OCI-LY1 (cell line): ENCODE data around the gene SOX2.
A peak's percentile ranks its signal among the peaks of the same experiment; 100 is the strongest.

Experiments
- H2AFZ ChIP-seq: fragments of 200-600 bp; sonication (generic), shearing (Covaris generic); 2 replicates; pipeline ENCODE4 v1.6.0; 2014; ENCODE audit warnings: antibody characterized with exemption, mild to moderate bottlenecking, low read length
- H3F3A ChIP-seq: fragments of 200-600 bp; sonication (generic), shearing (Covaris generic); 2 replicates; pipeline ENCODE4 v1.6.0; 2014; ENCODE audit warnings: mild to moderate bottlenecking, antibody characterized with exemption, low read length, moderate library complexity; ENCODE audit not compliant: insufficient read depth
- H3K27ac ChIP-seq: fragments of 200-600 bp; sonication (generic); 2 replicates; pipeline ENCODE4 v1.5.1; 2014; ENCODE audit warnings: low read length, mixed run types, mild to moderate bottlenecking, low read depth; ENCODE audit not compliant: poor library complexity, severe bottlenecking
- H3K27me3 ChIP-seq: fragments of 200-600 bp; sonication (generic); 2 replicates; pipeline ENCODE4 v1.6.0; 2014; ENCODE audit warnings: antibody characterized with exemption, mild to moderate bottlenecking, low read length, moderate library complexity; ENCODE audit not compliant: insufficient read depth
- H3K36me3 ChIP-seq: fragments of 200-600 bp; sonication (generic); 2 replicates; pipeline ENCODE4 v1.6.1; 2014; ENCODE audit warnings: mild to moderate bottlenecking, antibody characterized with exemption, low read length, moderate library complexity, mixed read lengths; ENCODE audit not compliant: insufficient read depth
- H3K4me1 ChIP-seq: fragments of 200-600 bp; sonication (generic); 2 replicates; pipeline ENCODE4 v1.5.1; 2014; ENCODE audit warnings: mild to moderate bottlenecking, low read length, moderate library complexity; ENCODE audit not compliant: insufficient read depth, severe bottlenecking
- H3K4me2 ChIP-seq: fragments of 200-600 bp; sonication (generic), shearing (Covaris generic); 2 replicates; pipeline ENCODE4 v1.6.1; 2014; ENCODE audit warnings: low read length
- H3K4me3 ChIP-seq: fragments of 200-600 bp; sonication (generic); 2 replicates; pipeline ENCODE4 v1.5.1; 2014; ENCODE audit warnings: low read length, low read depth, mild to moderate bottlenecking, mixed read lengths; ENCODE audit not compliant: poor library complexity, severe bottlenecking
- H3K79me2 ChIP-seq: fragments of 200-600 bp; shearing (Covaris generic); 2 replicates; pipeline ENCODE4 v1.6.1; 2016; ENCODE audit warnings: mixed run types, low read length, mixed read lengths; ENCODE audit not compliant: insufficient read depth
- H3K9ac ChIP-seq: fragments of 200-600 bp; sonication (generic), shearing (Covaris generic); 2 replicates; pipeline ENCODE4 v1.6.1; 2014; ENCODE audit warnings: mild to moderate bottlenecking, low read length, mixed read lengths
- H3K9me2 ChIP-seq: fragments of 200-600 bp; sonication (generic), shearing (Covaris generic); 2 replicates; pipeline ENCODE4 v1.6.1; 2014; ENCODE audit warnings: low read depth, mild to moderate bottlenecking, low read length, mixed read lengths
- H3K9me3 ChIP-seq: fragments of 200-600 bp; shearing (Covaris generic); 2 replicates; pipeline ENCODE4 v1.6.1; 2014; ENCODE audit warnings: low read length, mixed read lengths
- H4K20me1 ChIP-seq: fragments of 200-600 bp; sonication (generic), shearing (Covaris generic); 2 replicates; pipeline ENCODE4 v1.6.0; 2016; ENCODE audit warnings: mild to moderate bottlenecking, low read length; ENCODE audit not compliant: insufficient read depth
- EZH2 ChIP-seq: fragments of 200-600 bp; sonication (generic), shearing (Covaris generic); IDR thresholded peaks from 2 replicates; pipeline ENCODE4 v1.8.0; 2017; ENCODE audit warnings: borderline replicate concordance, mixed run types, mild to moderate bottlenecking, antibody characterized with exemption, low read length, moderate library complexity, mixed read lengths
- TF ChIP-seq, protein P1 (sequence below): fragments of 200-600 bp; sonication (generic), shearing (Covaris generic); IDR thresholded peaks from 2 replicates; pipeline ENCODE4 v1.5.1; 2017; ENCODE audit warnings: mild to moderate bottlenecking, antibody characterized with exemption, low read length, moderate library complexity, mixed read lengths

Gene SOX2

GRCh38 chr3:181691901-181692300, 19.8 kb upstream of the SOX2 start:
- TF ChIP-seq, protein P1, sequence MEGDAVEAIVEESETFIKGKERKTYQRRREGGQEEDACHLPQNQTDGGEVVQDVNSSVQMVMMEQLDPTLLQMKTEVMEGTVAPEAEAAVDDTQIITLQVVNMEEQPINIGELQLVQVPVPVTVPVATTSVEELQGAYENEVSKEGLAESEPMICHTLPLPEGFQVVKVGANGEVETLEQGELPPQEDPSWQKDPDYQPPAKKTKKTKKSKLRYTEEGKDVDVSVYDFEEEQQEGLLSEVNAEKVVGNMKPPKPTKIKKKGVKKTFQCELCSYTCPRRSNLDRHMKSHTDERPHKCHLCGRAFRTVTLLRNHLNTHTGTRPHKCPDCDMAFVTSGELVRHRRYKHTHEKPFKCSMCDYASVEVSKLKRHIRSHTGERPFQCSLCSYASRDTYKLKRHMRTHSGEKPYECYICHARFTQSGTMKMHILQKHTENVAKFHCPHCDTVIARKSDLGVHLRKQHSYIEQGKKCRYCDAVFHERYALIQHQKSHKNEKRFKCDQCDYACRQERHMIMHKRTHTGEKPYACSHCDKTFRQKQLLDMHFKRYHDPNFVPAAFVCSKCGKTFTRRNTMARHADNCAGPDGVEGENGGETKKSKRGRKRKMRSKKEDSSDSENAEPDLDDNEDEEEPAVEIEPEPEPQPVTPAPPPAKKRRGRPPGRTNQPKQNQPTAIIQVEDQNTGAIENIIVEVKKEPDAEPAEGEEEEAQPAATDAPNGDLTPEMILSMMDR, result no peak
- TF ChIP-seq EZH2, result no peak
- Histone ChIP-seq H3K9me3 (no peaks in the 10 kb centered on the region), H3K79me2 (no peaks in the 10 kb centered on the region), H3K4me3 (no peak overlapping the region), H3K4me2 (no peak overlapping the region), H3K9me2 (no peaks in the 10 kb centered on the region), H2AFZ (no peak overlapping the region), H3K27ac (peak overlapping the region; percentile 13), H3K9ac (no peak overlapping the region), H4K20me1 (no peaks in the 10 kb centered on the region), H3K27me3 (no peaks in the 10 kb centered on the region), H3K36me3 (no peaks in the 10 kb centered on the region; the same call in 1 of the 2 replicates), H3F3A (no peaks in the 10 kb centered on the region), H3K4me1 (peaks cover 70% of the 10 kb centered on the region)

DNA sequence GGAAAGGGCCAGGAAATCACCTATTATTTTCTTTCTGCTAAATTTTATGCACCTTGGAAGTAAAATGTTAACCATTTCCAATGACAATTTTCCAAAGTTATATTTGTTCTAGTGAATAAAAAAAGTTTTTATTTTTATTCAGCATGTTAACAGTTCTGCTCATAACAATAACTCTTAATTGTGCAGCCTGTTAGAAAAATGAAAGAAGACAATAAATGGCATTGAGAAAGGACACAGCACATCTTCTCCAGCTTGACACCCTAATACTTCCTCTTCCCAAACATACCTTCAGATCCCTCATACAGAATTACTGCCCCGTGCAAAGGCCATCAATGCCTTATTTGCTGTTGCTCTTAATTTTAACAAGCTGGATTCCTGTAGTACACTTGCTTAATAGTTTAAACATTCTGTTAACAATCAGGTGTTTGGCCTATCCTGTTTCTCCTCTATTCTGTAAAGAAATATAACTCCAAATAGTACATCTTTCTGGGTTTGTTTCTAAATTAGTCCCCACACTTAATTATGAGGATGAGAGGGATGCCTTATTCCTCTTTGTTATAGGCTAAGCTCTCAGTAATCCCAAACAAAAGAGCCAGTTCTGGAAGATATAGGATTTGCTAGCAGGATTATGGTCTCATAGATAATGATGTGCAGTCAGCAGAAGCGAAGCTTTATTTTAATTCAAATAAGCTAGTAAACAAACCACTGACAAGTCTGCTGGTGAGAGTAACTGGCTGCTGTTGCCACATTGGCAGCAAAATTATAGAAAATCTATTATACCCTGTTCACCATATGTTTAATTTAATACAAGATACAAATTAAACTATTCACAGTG, 19.2 kb upstream of the SOX2 start:
- no peak overlapping the region for H3K4me2 ChIP-seq

DNA sequence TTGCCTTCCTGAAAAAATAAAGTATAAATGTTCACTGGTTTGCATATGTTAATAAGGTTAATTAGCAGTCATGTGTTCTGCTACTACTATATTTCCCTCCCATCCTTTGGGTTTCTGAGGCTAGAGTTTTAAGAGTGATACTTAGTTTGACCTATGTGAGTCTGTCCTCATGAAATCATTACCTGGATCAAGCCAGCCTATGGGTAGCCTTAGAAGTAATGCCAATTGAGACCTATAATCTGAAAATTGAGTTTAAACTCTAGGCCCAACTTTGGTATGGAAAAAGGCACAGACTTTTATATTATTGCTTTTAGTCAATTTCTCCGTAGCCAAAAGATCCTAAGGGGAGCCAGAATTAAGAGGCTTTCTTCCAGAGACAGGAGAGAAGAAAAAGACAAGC, 18.4 kb upstream of the SOX2 start:
- Histone ChIP-seq H3K79me2 (no peaks in the 10 kb centered on the region), H2AFZ (no peak overlapping the region), H3K9me2 (no peaks in the 10 kb centered on the region), H3K4me2 (no peak overlapping the region), H3K9ac (no peak overlapping the region), H3K27me3 (no peaks in the 10 kb centered on the region), H3K4me1 (peaks cover 71% of the 10 kb centered on the region), H3K27ac (no peak overlapping the region), H3K4me3 (no peak overlapping the region), H3K36me3 (no peaks in the 10 kb centered on the region; the same call in 1 of the 2 replicates), H4K20me1 (no peaks in the 10 kb centered on the region), H3K9me3 (no peaks in the 10 kb centered on the region), H3F3A (no peaks in the 10 kb centered on the region)
- TF ChIP-seq EZH2, result no peak
- TF ChIP-seq, protein P1, result no peak

More for the DNA sequence above, 19.2 kb upstream of the SOX2 start:
- TF ChIP-seq, protein P1, result no peak
- TF ChIP-seq EZH2, result no peak
- Histone ChIP-seq H3K27ac (peak overlapping the region; percentile 13), H3K79me2 (no peaks in the 10 kb centered on the region), H4K20me1 (no peaks in the 10 kb centered on the region), H3F3A (no peaks in the 10 kb centered on the region), H3K4me1 (peaks cover 70% of the 10 kb centered on the region), H3K9me3 (no peaks in the 10 kb centered on the region), H3K27me3 (no peaks in the 10 kb centered on the region), H3K36me3 (no peaks in the 10 kb centered on the region; the same call in 1 of the 2 replicates), H3K9ac (no peak overlapping the region), H3K9me2 (no peaks in the 10 kb centered on the region), H2AFZ (no peak overlapping the region), H3K4me3 (no peak overlapping the region)
